Measurements from ENCODE around the gene SCLY.

DNA sequence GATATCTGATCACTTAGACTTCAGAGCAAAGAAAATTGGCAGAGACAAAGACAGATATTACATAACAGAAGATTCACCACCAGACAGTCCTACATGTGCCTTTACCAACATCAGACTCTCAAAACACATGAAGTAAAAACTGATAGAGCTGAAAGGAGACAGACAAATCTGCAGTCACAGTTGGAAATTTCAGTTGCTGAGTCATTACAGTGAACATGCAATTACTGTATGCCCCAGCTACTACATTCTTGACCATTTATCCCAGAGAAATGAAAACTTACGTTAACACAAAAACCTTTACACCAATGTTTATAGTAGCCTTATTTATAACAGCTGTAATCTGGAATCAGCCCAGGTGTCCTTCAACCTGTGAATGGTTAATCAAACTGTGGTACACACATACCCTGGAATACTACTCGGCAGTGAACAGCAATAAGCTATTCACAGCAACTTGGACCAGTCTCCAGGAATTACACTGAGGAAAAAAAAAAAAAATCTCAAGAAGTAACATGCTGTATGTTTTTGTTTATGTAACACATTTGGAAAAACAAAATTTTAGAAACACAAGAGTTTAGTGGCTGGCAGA, 7.5 kb upstream of the SCLY start:
- TF ChIP-seq, protein P1, sequence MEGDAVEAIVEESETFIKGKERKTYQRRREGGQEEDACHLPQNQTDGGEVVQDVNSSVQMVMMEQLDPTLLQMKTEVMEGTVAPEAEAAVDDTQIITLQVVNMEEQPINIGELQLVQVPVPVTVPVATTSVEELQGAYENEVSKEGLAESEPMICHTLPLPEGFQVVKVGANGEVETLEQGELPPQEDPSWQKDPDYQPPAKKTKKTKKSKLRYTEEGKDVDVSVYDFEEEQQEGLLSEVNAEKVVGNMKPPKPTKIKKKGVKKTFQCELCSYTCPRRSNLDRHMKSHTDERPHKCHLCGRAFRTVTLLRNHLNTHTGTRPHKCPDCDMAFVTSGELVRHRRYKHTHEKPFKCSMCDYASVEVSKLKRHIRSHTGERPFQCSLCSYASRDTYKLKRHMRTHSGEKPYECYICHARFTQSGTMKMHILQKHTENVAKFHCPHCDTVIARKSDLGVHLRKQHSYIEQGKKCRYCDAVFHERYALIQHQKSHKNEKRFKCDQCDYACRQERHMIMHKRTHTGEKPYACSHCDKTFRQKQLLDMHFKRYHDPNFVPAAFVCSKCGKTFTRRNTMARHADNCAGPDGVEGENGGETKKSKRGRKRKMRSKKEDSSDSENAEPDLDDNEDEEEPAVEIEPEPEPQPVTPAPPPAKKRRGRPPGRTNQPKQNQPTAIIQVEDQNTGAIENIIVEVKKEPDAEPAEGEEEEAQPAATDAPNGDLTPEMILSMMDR (IDR thresholded peaks at IDR 0.05), result no peak
- TF ChIP-seq POLR2A (IDR thresholded peaks at IDR 0.05) (no peak), EP300 (IDR thresholded peaks at IDR 0.05) (no peak)
